NCI-H1092 (cell line): ENCODE data around the gene FLT3LG.

ENCODE experiments used
- DNase-seq: peaks from one replicate; lab custom pipeline; 2025; lab: John Stamatoyannopoulos, UW

FLT3LG gene

GRCh38 chr19:49518033-49518432 is 44.0 kb downstream of the FLT3LG start:
- no peak for DNase-seq

GRCh38 chr19:49520705-49521319 is 46.8 kb downstream of the FLT3LG start:
- no peak for DNase-seq

- DNase-seq: no peak
Observed at GRCh38 chr19:49524812-49525455, 50.9 kb downstream of the FLT3LG start.

GRCh38 chr19:49528211-49528771 is 54.3 kb downstream of the FLT3LG start:
- DNase-seq: no peak

- no peak for DNase-seq
Observed at GRCh38 chr19:49530708-49531107, 56.7 kb downstream of the FLT3LG start.

GRCh38 chr19:49533551-49534488 is 59.8 kb downstream of the FLT3LG start:
- no peak for DNase-seq

GRCh38 chr19:49534632-49535385 is 60.8 kb downstream of the FLT3LG start:
- no peak for DNase-seq
